BLaER1 (cell line): ENCODE data around the gene MXD4.

ENCODE experiments used
- H3K27ac ChIP-seq: shearing (Covaris generic); formaldehyde crosslinking; 2 replicates; pipeline ENCODE4 v1.8.1; 2022
- H3K27me3 ChIP-seq: shearing (Covaris generic); formaldehyde crosslinking; 2 replicates; pipeline ENCODE4 v1.8.1; 2022
- H3K36me3 ChIP-seq: shearing (Covaris generic); formaldehyde crosslinking; 2 replicates; pipeline ENCODE4 v1.8.1; 2022
- H3K4me1 ChIP-seq: shearing (Covaris generic); formaldehyde crosslinking; 2 replicates; pipeline ENCODE4 v1.8.1; 2022
- H3K4me2 ChIP-seq: shearing (Covaris generic); formaldehyde crosslinking; 2 replicates; pipeline ENCODE4 v1.8.1; 2022
- H3K4me3 ChIP-seq: shearing (Covaris generic); formaldehyde crosslinking; 2 replicates; pipeline ENCODE4 v1.8.1; 2022
- H3K9ac ChIP-seq: shearing (Covaris generic); formaldehyde crosslinking; 2 replicates; pipeline ENCODE4 v1.8.1; 2022
- H3K9me3 ChIP-seq: shearing (Covaris generic); formaldehyde crosslinking; 2 replicates; pipeline ENCODE4 v1.8.1; 2022
- H4K20me1 ChIP-seq: shearing (Covaris generic); formaldehyde crosslinking; 2 replicates; pipeline ENCODE4 v1.8.1; 2022
- Cebpa-rat ChIP-seq: shearing (Covaris generic); IDR thresholded peaks from 2 replicates; pipeline ENCODE4 v1.8.1; 2022

The MXD4 gene

DNA sequence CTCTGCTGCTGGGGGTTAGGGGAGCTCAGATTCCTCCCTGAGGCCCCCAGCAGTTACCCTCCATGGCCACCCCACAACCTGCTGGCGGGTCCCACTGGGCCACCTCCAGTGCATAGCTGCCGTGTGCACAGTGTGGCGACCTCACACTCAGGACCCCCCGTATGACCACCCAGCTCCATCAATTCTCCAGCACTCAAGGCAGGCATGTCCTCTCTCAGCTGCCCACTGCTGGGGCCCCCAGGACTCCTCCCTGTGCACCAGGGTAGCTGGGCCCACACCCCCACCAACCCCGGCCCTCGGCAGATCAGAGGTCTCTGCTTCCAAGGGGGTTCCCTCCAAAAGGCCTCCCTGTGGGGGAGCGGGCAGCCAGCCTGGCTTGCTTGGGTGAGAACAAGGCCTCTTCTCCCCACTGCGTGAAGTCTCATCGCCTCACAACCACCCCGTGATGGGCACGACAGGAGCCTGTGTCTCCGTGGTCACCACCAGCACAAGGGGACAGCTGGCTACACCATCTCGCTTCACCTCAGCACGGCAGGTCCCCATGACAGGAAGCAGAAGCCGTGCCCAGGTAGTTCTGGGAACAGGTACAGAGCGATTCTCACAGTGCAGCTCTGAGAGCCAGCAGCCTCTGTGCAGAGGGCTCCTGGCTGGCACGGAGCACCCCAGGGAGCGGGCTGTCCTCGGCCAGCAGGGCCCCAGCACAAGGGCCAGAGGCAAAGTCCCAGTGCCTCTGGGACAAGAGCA lies 15.4 kb downstream of the MXD4 start:
- TF ChIP-seq Cebpa-rat: no peak
- peaks cover 48% of the 10 kb centered on the region for H3K36me3 ChIP-seq
- no peak overlapping the region for H3K27ac ChIP-seq

DNA sequence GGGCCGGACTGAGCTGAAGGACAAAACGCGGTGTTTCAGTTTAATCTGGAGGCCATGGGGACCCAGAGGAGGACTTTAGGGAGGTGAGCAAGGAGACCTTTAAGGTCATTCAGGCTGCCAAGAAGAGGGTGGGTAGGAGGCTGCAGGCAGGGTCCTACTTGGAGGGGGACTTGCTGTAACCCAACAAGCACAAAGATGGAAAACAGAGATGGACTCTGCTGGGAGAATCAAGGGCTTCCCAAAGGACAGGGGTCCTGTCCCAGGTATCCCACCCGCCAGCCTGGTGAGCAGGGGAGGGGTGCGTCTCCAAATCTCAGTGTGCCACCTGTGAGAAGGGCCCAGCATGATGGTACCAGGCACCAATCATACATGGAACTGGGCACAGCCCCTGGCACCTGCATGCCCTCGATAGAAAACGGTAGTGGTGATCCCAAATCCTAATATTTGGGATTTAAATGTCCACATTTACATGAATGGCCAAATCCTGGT lies 16.1 kb downstream of the MXD4 start:
- Histone ChIP-seq H3K36me3 (peaks cover 40% of the 10 kb centered on the region), H3K27ac (peak overlapping the region; percentile 29; the same call in 1 of the 2 replicates), H3K4me2 (peak overlapping the region; percentile 25), H3K9me3 (no peaks in the 10 kb centered on the region), H3K27me3 (no peaks in the 10 kb centered on the region), H3K4me1 (peaks cover 41% of the 10 kb centered on the region), H3K4me3 (no peak overlapping the region), H3K9ac (peak overlapping the region; percentile 52; the same call in 1 of the 2 replicates), H4K20me1 (peaks cover 46% of the 10 kb centered on the region)
- no peak for TF ChIP-seq Cebpa-rat

More for the DNA sequence above, 15.4 kb downstream of the MXD4 start:
- Histone ChIP-seq H3K4me2 (no peak overlapping the region), H3K9ac (no peak overlapping the region), H3K27me3 (no peaks in the 10 kb centered on the region), H3K4me3 (no peak overlapping the region), H3K4me1 (peaks cover 38% of the 10 kb centered on the region), H4K20me1 (peaks cover 46% of the 10 kb centered on the region), H3K9me3 (no peaks in the 10 kb centered on the region)

DNA sequence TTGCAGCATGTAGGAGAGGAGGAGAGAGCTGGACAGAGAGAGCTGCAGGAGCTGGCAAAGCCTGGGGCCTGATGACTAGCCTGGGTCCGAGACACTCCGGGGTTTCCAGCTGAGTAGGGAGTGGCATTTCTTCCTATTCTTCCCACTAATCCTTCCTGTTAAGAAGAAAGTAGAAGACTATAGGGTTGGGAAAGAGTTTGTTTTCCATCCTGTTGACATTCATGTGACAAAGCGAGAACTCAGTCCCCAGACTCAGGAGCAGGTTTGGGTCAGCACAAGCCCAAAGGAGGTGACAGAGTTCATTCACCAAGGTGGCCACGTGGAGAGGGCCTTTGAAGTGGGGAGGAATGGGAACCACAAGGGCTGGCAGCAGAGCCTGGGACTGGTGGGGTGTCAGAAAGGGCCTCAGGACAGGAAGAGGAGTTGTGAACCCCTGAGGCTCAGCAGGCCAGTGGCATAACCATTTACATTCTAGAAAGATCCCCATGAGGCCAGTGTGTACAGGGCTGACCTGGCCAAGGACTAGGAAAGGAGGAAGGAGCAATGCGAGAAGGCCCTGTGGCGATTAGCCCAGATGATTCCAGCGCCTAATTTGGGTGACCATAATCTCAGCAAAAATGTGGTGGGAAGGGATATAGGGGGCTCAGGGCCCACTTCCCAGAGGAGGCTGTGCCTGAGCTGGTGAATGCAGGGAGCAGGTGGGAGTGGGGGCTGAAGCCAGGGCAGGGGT lies 16.7 kb downstream of the MXD4 start:
- H3K27me3 ChIP-seq: no peaks in the 10 kb centered on the region
- TF ChIP-seq Cebpa-rat: no peak
- peak overlapping the region; percentile 25 for H3K4me2 ChIP-seq
- H4K20me1 ChIP-seq: peaks cover 46% of the 10 kb centered on the region
- H3K4me1 ChIP-seq: peaks cover 47% of the 10 kb centered on the region
- peaks cover 34% of the 10 kb centered on the region for H3K36me3 ChIP-seq
- H3K9ac ChIP-seq: peak overlapping the region; percentile 52
- H3K27ac ChIP-seq: peak overlapping the region; percentile 29; the same call in 1 of the 2 replicates
- no peak overlapping the region for H3K4me3 ChIP-seq
- H3K9me3 ChIP-seq: no peaks in the 10 kb centered on the region

DNA sequence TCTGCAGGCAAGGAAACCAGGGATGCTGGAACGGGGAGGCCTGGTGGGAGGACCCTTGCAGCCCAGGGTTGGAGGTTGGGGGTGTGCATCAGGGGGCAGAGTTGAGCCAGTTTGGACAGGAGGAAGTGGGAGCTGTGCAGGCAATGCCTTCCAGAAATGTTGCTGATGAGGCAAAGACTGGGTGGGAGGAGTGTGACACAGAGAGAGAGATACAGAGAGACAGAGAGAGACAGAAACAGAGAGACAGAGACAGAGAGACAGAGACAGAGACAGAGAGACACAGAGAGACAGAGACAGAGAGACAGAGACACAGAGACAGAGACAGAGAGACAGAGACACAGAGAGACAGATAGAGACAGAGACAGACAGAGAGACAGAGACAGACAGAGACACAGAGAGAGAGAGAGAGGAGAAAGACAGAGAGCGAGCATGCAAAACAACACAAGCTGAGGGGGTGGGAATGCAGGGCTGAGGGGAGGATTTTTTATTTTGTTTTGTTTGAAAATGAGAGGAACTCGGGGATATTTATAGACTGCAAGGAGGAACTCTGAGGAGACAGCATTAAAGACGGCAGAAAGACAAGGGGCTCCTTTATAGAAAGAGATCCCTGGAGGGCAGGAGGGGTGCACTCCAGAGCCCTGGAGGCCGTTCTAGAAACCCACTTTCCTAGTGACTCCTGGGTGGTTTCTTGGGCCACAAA lies 18.1 kb downstream of the MXD4 start:
- Histone ChIP-seq H4K20me1 (peaks cover 46% of the 10 kb centered on the region), H3K4me1 (peaks cover 61% of the 10 kb centered on the region), H3K9me3 (no peaks in the 10 kb centered on the region), H3K4me3 (no peak overlapping the region), H3K27me3 (no peaks in the 10 kb centered on the region), H3K27ac (0 out of 2 replicates have a peak overlapping the region, but pooled peaks have one; percentile 24), H3K9ac (peak overlapping the region; percentile 41; the same call in 1 of the 2 replicates), H3K4me2 (peak overlapping the region; percentile 69), H3K36me3 (peaks cover 20% of the 10 kb centered on the region)
- no peak for TF ChIP-seq Cebpa-rat

DNA sequence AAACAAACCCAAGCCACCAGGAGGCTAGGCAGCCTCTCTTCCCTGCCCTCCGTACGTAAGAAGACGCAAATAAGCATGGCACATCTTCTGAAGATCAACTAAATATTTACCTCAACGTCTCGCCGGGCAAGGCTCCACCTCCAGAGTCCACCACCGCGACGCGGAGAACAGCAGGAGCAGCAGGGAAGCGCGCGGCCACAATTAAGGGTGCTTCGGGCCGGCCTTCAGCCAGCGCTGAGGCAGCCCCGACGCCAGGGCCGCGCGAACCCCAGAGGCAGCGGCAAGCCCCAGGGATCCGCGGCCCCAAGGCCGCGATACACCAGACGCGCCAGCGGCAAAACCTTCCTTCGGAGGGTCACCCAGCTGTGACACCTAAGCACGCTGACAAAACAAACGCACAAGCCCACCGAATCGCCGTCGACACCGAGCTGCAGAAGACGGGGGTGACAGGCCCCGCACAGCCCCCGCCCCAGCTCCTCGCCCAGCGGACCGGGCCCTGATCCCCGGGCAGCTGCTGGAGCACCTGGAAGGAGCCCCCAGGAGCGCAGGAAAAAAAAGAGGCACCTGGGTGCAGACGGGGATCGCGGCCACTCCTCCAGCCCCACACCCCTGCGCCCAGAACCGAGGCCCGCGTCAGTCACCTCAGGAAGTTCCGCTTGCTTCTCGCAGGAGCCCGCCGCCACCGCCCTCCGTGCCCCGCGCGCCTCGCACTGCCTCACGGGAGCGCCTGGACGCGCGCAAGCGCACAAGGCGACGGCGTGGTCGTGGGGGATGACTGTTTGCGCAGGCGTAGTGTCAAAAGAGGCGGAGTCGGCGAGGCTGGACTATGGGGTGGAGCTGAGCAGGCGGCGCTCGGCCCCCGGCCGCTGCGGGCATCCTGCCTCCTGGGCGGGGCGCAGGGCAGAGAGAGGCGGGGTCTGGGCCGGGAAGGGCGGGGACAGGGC lies 20.2 kb downstream of the MXD4 start, which contains the start of the genes HAUS3 and POLN:
HAUS3 (minus strand) TSS at position 712 of the 944 bp plus-strand sequence. CDS start 1,175 bp downstream, outside the sequence.
POLN (minus strand) TSS at position 712 of the 944 bp plus-strand sequence. CDS start 12,890 bp downstream, outside the sequence.
- peak within 1 kb of the TSS; percentile 87 for H3K4me2 ChIP-seq
- H4K20me1 ChIP-seq: peaks cover 52% of the 10 kb centered on the region
- peaks cover 79% of the 10 kb centered on the region for H3K4me1 ChIP-seq
- H3K9me3 ChIP-seq: no peaks in the 10 kb centered on the region
- no peaks in the 10 kb centered on the region for H3K27me3 ChIP-seq
- no peak for TF ChIP-seq Cebpa-rat
- peak within 1 kb of the TSS; percentile 92 for H3K9ac ChIP-seq
- H3K36me3 ChIP-seq: peaks cover 12% of the 10 kb centered on the region
- peak within 1 kb of the TSS; percentile 82 for H3K27ac ChIP-seq
- peak within 1 kb of the TSS; percentile 96 for H3K4me3 ChIP-seq

DNA sequence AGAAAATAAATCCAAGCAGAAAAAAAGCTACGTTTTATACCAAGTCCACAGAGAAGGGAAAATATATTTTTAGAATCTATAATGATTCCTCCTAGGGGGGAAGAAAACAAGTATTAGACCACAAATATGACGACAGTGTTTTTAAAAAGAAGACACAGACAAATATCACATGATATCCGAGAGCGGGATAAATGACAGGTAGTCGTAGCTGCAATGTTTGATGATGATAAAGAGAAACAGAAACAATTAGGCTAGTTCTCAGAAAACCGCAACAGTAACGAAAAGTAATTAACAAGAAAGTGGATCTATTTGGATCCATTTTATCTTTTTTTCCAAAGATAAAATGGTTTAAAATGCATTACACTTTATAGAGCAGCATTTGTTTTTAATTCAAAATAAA lies 20.9 kb downstream of the MXD4 start:
- Histone ChIP-seq H4K20me1 (peaks cover 58% of the 10 kb centered on the region), H3K4me1 (peaks cover 74% of the 10 kb centered on the region), H3K9me3 (no peaks in the 10 kb centered on the region), H3K27me3 (no peaks in the 10 kb centered on the region), H3K36me3 (peaks cover 19% of the 10 kb centered on the region; the same call in 1 of the 2 replicates), H3K27ac (peak overlapping the region; percentile 82), H3K9ac (peak overlapping the region; percentile 92), H3K4me2 (peak overlapping the region; percentile 87), H3K4me3 (peak overlapping the region; percentile 96)
- no peak for TF ChIP-seq Cebpa-rat

DNA sequence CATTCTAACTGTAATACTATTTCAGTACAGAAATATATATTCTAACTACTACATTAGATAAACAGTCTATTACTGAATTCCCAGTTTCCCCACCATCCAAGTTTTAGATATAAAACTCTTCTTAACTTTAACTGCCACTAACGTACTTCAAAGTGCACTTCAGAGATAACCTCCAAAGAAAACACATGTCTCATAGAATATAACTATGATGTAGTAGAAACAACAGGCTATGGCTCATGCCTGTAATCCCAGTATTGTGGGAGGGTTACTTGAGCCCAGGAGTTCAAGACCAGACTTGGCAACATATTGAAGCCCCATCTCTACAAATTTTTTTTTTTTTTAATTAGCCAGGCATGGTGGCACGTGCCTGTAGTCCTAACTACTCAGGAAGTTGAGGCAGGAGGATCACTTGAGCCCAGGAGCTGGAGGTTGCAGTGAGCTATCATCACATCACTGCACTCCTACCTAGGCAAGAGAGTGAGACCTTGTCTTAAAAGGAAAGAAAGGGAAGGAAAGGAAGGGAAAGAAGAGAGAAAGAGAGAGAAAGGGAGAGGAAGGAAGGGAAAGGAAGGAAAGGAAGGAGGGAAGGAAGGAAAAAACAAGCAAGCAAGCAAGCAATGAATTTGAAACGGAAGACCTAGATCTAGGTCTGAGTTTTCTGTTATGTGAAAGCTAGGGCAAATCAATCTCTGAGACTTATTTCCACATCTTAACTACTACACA lies 24.8 kb downstream of the MXD4 start:
- H3K27me3 ChIP-seq: no peaks in the 10 kb centered on the region
- H3K4me1 ChIP-seq: peaks cover 41% of the 10 kb centered on the region
- H3K27ac ChIP-seq: no peak overlapping the region
- no peak overlapping the region for H3K4me3 ChIP-seq
- H3K9me3 ChIP-seq: no peaks in the 10 kb centered on the region
- H4K20me1 ChIP-seq: peaks cover 86% of the 10 kb centered on the region
- peaks cover 39% of the 10 kb centered on the region for H3K36me3 ChIP-seq
- no peak overlapping the region for H3K9ac ChIP-seq
- TF ChIP-seq Cebpa-rat: no peak
- H3K4me2 ChIP-seq: 0 out of 2 replicates have a peak overlapping the region, but pooled peaks have one; percentile 10

DNA sequence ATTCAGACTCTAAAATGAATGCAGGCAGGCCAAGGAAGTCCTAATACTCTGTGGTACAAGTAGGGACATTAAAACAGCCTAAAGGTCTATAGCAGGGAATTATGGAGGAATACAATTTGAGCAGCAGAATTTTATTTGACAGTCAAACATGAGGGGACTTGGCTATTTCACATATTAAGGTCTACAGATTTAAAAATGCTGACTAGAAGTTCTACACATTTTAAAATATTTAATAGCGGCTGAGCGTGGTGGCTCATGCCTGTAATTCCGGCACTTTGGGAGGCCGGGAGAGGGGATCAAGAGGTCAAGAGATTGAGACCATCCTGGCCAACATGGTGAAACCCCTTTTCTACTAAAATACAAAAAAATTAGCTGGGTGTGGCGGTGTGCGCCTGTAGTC lies 30.8 kb downstream of the MXD4 start:
- Histone ChIP-seq H3K27ac (no peak overlapping the region), H3K4me3 (no peak overlapping the region), H3K4me1 (no peaks in the 10 kb centered on the region), H4K20me1 (peaks cover 37% of the 10 kb centered on the region), H3K9me3 (no peaks in the 10 kb centered on the region), H3K4me2 (no peak overlapping the region), H3K9ac (no peak overlapping the region), H3K36me3 (peaks cover 48% of the 10 kb centered on the region), H3K27me3 (no peaks in the 10 kb centered on the region)
- TF ChIP-seq Cebpa-rat: no peak
